Liver (tissue), 9 donors: ENCODE measurements around the gene IL17RE. TPM values are rescaled to one million over a fixed set of nuclear protein-coding genes. Genes with fewer than 3 reads are reported as not detected.

Experiments
- DNase-seq: peaks from one replicate; pipeline ENCODE4 v3.0.0-alpha.2; 2017; ENCODE audit warnings: low spot score
- H3K27ac ChIP-seq, 2 donors: one replicate each; pipeline ENCODE4 v1.7.0; 2013; ENCODE audit warnings: inconsistent platforms in 2 of 2, low read length in 2 of 2, control low read depth in 1 of 2, low read depth in 1 of 2, mild to moderate bottlenecking in 1 of 2
- H3K27me3 ChIP-seq, 4 donors: one replicate each; pipeline versions ENCODE4 v1.6.1 to v1.7.0; 2013; ENCODE audit warnings: low read length in 3 of 4, inconsistent platforms in 1 of 4, mild to moderate bottlenecking in 1 of 4, moderate library complexity in 1 of 4; ENCODE audit not compliant: control insufficient read depth in 4 of 4, insufficient read depth in 4 of 4
- H3K36me3 ChIP-seq, 4 donors: one replicate each; pipeline versions ENCODE4 v1.6.1 to v1.7.0; 2013; ENCODE audit warnings: low read length in 3 of 4, mild to moderate bottlenecking in 3 of 4, low read depth in 1 of 4, moderate library complexity in 1 of 4; ENCODE audit not compliant: control insufficient read depth in 4 of 4, insufficient read depth in 3 of 4
- H3K4me1 ChIP-seq, 4 donors: one replicate each; pipeline versions ENCODE4 v1.6.1 to v1.7.0; 2013; ENCODE audit warnings: low read length in 3 of 4, mild to moderate bottlenecking in 3 of 4, moderate library complexity in 1 of 4; ENCODE audit not compliant: control insufficient read depth in 4 of 4, insufficient read depth in 4 of 4
- H3K4me3 ChIP-seq, 3 donors: one replicate each; pipeline versions ENCODE4 v1.6.1 to v1.7.0; 2013; ENCODE audit warnings: low read length in 3 of 3, control low read depth in 1 of 3, low read depth in 1 of 3, mild to moderate bottlenecking in 1 of 3
- H3K9ac ChIP-seq, 2 donors: one replicate each; pipeline ENCODE4 v1.7.0; 2013; ENCODE audit warnings: low read length in 2 of 2, mild to moderate bottlenecking in 2 of 2, moderate library complexity in 2 of 2, control low read depth in 1 of 2, low read depth in 1 of 2
- H3K9me3 ChIP-seq, 4 donors: one replicate each; pipeline versions ENCODE4 v1.6.1 to v1.7.0; 2013; ENCODE audit warnings: low read length in 3 of 4; ENCODE audit not compliant: control insufficient read depth in 4 of 4
- ATF3 ChIP-seq: IDR thresholded peaks from 2 replicates; pipeline ENCODE4 v1.6.1; 2016; ENCODE audit warnings: antibody characterized with exemption
- EGR1 ChIP-seq, 2 donors: IDR thresholded peaks; 2 replicates each; pipeline ENCODE4 v1.6.1; 2016 to 2018; ENCODE audit warnings: antibody characterized with exemption in 2 of 2, low read depth in 2 of 2
- FOXA1 ChIP-seq: IDR thresholded peaks from 2 replicates; pipeline ENCODE4 v1.6.1; 2016; ENCODE audit warnings: antibody characterized with exemption
- GABPA ChIP-seq, 2 donors: IDR thresholded peaks in 1 of 2; conservative IDR thresholded peaks in 1 of 2; 2 replicates each; pipeline ENCODE4 v1.6.1; 2016; ENCODE audit warnings: antibody characterized with exemption in 2 of 2, mild to moderate bottlenecking in 1 of 2, moderate library complexity in 1 of 2
- HNF4A ChIP-seq, 2 donors: conservative IDR thresholded peaks; 2 replicates each; pipeline ENCODE4 v1.6.1; 2016; ENCODE audit warnings: antibody characterized with exemption in 2 of 2, mild to moderate bottlenecking in 2 of 2
- HNF4G ChIP-seq: IDR thresholded peaks from 2 replicates; pipeline ENCODE4 v1.6.1; 2016; ENCODE audit warnings: antibody characterized with exemption
- JUND ChIP-seq, 2 donors: IDR thresholded peaks; 2 replicates each; pipeline ENCODE4 v1.6.1; 2016; ENCODE audit warnings: antibody characterized with exemption in 2 of 2
- MAX ChIP-seq: IDR thresholded peaks from 2 replicates; pipeline ENCODE4 v1.6.1; 2016; ENCODE audit warnings: antibody characterized with exemption
- NR2F2 ChIP-seq: IDR thresholded peaks from 2 replicates; pipeline ENCODE4 v1.6.1; 2016; ENCODE audit warnings: antibody characterized with exemption
- RAD21 ChIP-seq, 2 donors: IDR thresholded peaks; 2 replicates each; pipeline ENCODE4 v1.6.1; 2016; ENCODE audit warnings: antibody characterized with exemption in 2 of 2, mild to moderate bottlenecking in 2 of 2
- REST ChIP-seq: IDR thresholded peaks from 2 replicates; pipeline ENCODE4 v1.6.1; 2016; ENCODE audit warnings: antibody characterized with exemption, mild to moderate bottlenecking
- RXRA ChIP-seq, 2 donors: IDR thresholded peaks; 2 replicates each; pipeline ENCODE4 v1.6.1; 2017 to 2018; ENCODE audit warnings: antibody characterized with exemption in 2 of 2, mild to moderate bottlenecking in 1 of 2
- SP1 ChIP-seq: IDR thresholded peaks from 2 replicates; pipeline ENCODE4 v1.6.1; 2018; ENCODE audit warnings: antibody characterized with exemption, mild to moderate bottlenecking
- TAF1 ChIP-seq: conservative IDR thresholded peaks from 2 replicates; pipeline ENCODE4 v1.6.1; 2016; ENCODE audit warnings: antibody characterized with exemption, mild to moderate bottlenecking
- YY1 ChIP-seq: IDR thresholded peaks from 2 replicates; pipeline ENCODE4 v1.6.1; 2016; ENCODE audit warnings: antibody characterized with exemption, mild to moderate bottlenecking
- ZBTB33 ChIP-seq: IDR thresholded peaks from 2 replicates; pipeline ENCODE4 v1.6.1; 2016; ENCODE audit warnings: antibody characterized with exemption
- WGBS: extraction: QIAGEN DNeasy Blood & Tissue Kit; methylation state at CpG from one replicate; pipeline ENCODE4 v1.1.7; 2013; 5-methylcytosine and 5-hydroxymethylcytosine counted together
- polyA plus RNA-seq, 2 donors: library from polyadenylated mRNA; stranded (reverse) in 1 of 2; unstranded in 1 of 2; fragments of 200-250 nt in 1 of 2; fragments of >200 nt in 1 of 2; fragmentation: Nextera tagmentation in 1 of 2; extraction: Ambion mirVana in 1 of 2; gene quantifications; one replicate each; pipeline versions ENCODE4 v1.2.1 to v1.2.3, GENCODE V29; 2013 to 2015
- total RNA-seq, 2 donors: library from RNA; depleted of rRNA; stranded (reverse); fragments of >200 nt; gene quantifications; one replicate each; pipeline ENCODE4 v1.2.3, GENCODE V29; 2014
- donor health status: healthy.
- donor health status: healthy.
- donor health status: healthy.
- donor health status: healthy.
- donor health status: healthy.

Gene IL17RE
- total and polyA plus RNA-seq, 4 donors: 0.42 to 2.1 (median 0.90) TPM

GRCh38 chr3:9933561-9934234 is 31.1 kb downstream of the IL17RE start, which contains the start of gene CRELD1:
Gene CRELD1 (plus strand): TSS chr3:9933834. CDS start chr3:9934439, 605 bp downstream.
- peaks cover 4 to 29% (median 22%) of the 10 kb centered on the region in 4 donors for H3K4me1 ChIP-seq
- H3K36me3 ChIP-seq: peaks cover 8 to 33% (median 13%) of the 10 kb centered on the region in 4 donors
- peak within 1 kb of the TSS; percentile 87 to 93 for H3K27ac ChIP-seq

GRCh38 chr3:9934235-9934621 is 31.6 kb downstream of the IL17RE start:
- H3K9me3 ChIP-seq: no peaks in the 10 kb centered on the region
- peaks cover 4 to 29% (median 22%) of the 10 kb centered on the region in 4 donors for H3K4me1 ChIP-seq
- 16% methylated on average over 11 of the region's 11 CpGs for WGBS
- H3K9ac ChIP-seq: peak overlapping the region; percentile 76 to 82
- TF ChIP-seq GABPA (IDR thresholded peaks at IDR 0.05 in 1 of 2, conservative IDR thresholded peaks at IDR 0.05 in 1 of 2): no peak
- no peak for TF ChIP-seq REST
- no peak for TF ChIP-seq JUND (IDR thresholded peaks at IDR 0.05)
- TF ChIP-seq HNF4G: no peak
- peak overlapping the region; percentile 87 to 93 for H3K27ac ChIP-seq
- no peaks in the 10 kb centered on the region for H3K27me3 ChIP-seq
- H3K36me3 ChIP-seq: peaks cover 8 to 33% (median 13%) of the 10 kb centered on the region in 4 donors
- DNase-seq: no peak
- peak overlapping the region; percentile 68 to 91 (median 81) for H3K4me3 ChIP-seq

More at GRCh38 chr3:9933561-9934234, 31.1 kb downstream of the IL17RE start, which contains the start of gene CRELD1:
- under 1% methylated on average over 50 of the region's 50 CpGs for WGBS
- Histone ChIP-seq H3K27me3 (no peaks in the 10 kb centered on the region), H3K9ac (peak within 1 kb of the TSS; percentile 76 to 82), H3K4me3 (peak within 1 kb of the TSS; percentile 68 to 91 (median 81)), H3K9me3 (no peaks in the 10 kb centered on the region)
- DNase-seq: peak; percentile 99
- TF ChIP-seq HNF4A (conservative IDR thresholded peaks at IDR 0.05) (no peak), RAD21 (IDR thresholded peaks at IDR 0.05) (no peak), TAF1 (peak; percentile 18), ZBTB33 (no peak), YY1 (peak; percentile 72), ATF3 (peak; percentile 36), MAX (peak; percentile 95), JUND (IDR thresholded peaks at IDR 0.05) (peak; percentile 55 to 56), GABPA (IDR thresholded peaks at IDR 0.05 in 1 of 2, conservative IDR thresholded peaks at IDR 0.05 in 1 of 2) (peak; percentile 11 to 69), RXRA (IDR thresholded peaks at IDR 0.05) (no peak), EGR1 (IDR thresholded peaks at IDR 0.05; ENCODE audit: low read depth in 2 of 2) (no peak), NR2F2 (no peak), SP1 (peak; percentile 72), FOXA1 (no peak)
